ENCODE data around the gene ECHS1.

The ECHS1 gene

DNA sequence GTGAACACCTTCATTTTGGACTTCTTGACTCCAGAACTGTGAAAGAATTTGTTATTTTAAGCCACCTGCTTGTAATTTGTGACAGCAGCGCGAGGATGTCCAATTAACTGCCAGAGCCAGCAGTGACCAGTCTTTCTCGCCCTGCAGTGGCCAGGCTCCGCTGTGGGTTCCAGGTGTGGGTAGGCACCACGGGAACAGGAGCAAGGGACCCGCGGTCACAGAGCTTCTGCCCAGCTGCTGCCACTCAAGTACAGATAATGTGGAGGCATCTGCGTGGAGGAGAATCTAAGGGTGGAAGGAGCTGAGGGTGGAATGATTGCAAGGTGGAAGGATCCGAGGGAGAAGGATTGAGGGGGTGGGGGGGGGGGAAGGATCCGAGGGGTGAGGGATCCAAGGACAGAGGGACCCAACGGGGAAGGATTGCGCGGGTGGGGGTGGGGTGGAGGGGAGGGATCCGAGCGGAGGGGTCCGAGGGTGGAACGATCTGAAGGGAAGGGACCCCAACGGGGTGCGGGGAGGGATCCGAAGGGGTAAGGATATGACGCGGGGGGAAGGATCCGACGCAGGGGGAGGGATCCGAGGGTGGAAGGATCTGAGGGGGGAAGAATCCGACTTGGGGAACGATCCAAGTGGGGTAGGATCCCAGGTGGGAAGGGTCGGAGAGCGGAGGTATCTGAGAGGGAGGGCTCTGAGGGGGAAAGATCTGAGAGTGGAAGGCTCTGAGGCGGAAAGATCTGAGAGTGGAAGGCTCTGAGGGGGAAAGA is 40.0 kb downstream of the ECHS1 start:
- Histone ChIP-seq H3K27ac (ENCODE audit: extremely low read depth, low read depth, low read length) (no peak overlapping the region), H3K9me3 (ENCODE audit: control insufficient read depth, insufficient read depth, low read depth, low read length) (no peaks in the 10 kb centered on the region), H3K4me3 (ENCODE audit: low read depth, low read length) (no peak overlapping the region), H3K36me3 (ENCODE audit: control insufficient read depth in 2 of 2, insufficient read depth in 1 of 2, low read length in 2 of 2) (no peaks in the 10 kb centered on the region), H3K4me1 (ENCODE audit: control insufficient read depth, insufficient read depth, low read length) (peaks cover 5% of the 10 kb centered on the region; the same call in 1 of the 2 replicates)
- TF ChIP-seq, protein P1, sequence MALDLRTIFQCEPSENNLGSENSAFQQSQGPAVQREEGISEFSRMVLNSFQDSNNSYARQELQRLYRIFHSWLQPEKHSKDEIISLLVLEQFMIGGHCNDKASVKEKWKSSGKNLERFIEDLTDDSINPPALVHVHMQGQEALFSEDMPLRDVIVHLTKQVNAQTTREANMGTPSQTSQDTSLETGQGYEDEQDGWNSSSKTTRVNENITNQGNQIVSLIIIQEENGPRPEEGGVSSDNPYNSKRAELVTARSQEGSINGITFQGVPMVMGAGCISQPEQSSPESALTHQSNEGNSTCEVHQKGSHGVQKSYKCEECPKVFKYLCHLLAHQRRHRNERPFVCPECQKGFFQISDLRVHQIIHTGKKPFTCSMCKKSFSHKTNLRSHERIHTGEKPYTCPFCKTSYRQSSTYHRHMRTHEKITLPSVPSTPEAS (tag by site-specific recombination; IDR thresholded peaks at IDR 0.05): no peak
- TF ChIP-seq, protein P2, sequence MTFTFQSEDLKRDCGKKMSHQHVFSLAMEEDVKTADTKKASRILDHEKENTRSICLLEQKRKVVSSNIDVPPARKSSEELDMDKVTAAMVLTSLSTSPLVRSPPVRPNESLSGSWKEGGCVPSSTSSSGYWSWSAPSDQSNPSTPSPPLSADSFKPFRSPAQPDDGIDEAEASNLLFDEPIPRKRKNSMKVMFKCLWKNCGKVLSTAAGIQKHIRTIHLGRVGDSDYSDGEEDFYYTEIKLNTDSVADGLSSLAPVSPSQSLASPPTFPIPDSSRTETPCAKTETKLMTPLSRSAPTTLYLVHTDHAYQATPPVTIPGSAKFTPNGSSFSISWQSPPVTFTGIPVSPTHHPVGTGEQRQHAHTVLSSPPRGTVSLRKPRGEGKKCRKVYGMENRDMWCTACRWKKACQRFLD (tag by site-specific recombination; IDR thresholded peaks at IDR 0.05): no peak
- TF ChIP-seq ZNF140 (tag by site-specific recombination; IDR thresholded peaks at IDR 0.05): no peak
- TF ChIP-seq ZFP37 (tag by site-specific recombination; IDR thresholded peaks at IDR 0.05): no peak
- TF ChIP-seq MYNN (tag by site-specific recombination; IDR thresholded peaks at IDR 0.05; ENCODE audit: borderline replicate concordance): no peak
- no peak for TF ChIP-seq ZNF747 (tag by site-specific recombination; IDR thresholded peaks at IDR 0.05)
- TF ChIP-seq HOXC10 (CRISPR knock-in tag; IDR thresholded peaks at IDR 0.05): no peak
- TF ChIP-seq ZNF560 (tag by site-specific recombination; IDR thresholded peaks at IDR 0.05; ENCODE audit: borderline replicate concordance): no peak
- TF ChIP-seq, protein P3, sequence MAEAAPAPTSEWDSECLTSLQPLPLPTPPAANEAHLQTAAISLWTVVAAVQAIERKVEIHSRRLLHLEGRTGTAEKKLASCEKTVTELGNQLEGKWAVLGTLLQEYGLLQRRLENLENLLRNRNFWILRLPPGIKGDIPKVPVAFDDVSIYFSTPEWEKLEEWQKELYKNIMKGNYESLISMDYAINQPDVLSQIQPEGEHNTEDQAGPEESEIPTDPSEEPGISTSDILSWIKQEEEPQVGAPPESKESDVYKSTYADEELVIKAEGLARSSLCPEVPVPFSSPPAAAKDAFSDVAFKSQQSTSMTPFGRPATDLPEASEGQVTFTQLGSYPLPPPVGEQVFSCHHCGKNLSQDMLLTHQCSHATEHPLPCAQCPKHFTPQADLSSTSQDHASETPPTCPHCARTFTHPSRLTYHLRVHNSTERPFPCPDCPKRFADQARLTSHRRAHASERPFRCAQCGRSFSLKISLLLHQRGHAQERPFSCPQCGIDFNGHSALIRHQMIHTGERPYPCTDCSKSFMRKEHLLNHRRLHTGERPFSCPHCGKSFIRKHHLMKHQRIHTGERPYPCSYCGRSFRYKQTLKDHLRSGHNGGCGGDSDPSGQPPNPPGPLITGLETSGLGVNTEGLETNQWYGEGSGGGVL (tag by site-specific recombination; IDR thresholded peaks at IDR 0.05): no peak
- no peak for TF ChIP-seq ZNF629 (tag by site-specific recombination; IDR thresholded peaks at IDR 0.05)
- no peak for TF ChIP-seq ZNF10 (tag by site-specific recombination; IDR thresholded peaks at IDR 0.05)
- TF ChIP-seq ZNF544 (tag by site-specific recombination; IDR thresholded peaks at IDR 0.05): no peak
- TF ChIP-seq ZNF248 (tag by site-specific recombination; IDR thresholded peaks at IDR 0.05): no peak
- no peak for TF ChIP-seq ZNF510 (tag by site-specific recombination; IDR thresholded peaks at IDR 0.05; ENCODE audit: insufficient replicate concordance)
- ChIA-PET CTCF (no interaction called here), POLR2A (no interaction called here)

GRCh38 chr10:133329491-133330202 is 43.5 kb downstream of the ECHS1 start:
- Histone ChIP-seq H3K36me3 (ENCODE audit: control insufficient read depth in 2 of 2, insufficient read depth in 1 of 2, low read length in 2 of 2) (no peaks in the 10 kb centered on the region), H3K4me3 (ENCODE audit: low read depth, low read length) (no peak overlapping the region), H3K4me1 (ENCODE audit: control insufficient read depth, insufficient read depth, low read length) (peaks cover 11% of the 10 kb centered on the region), H3K9me3 (ENCODE audit: control insufficient read depth, insufficient read depth, low read depth, low read length) (no peaks in the 10 kb centered on the region), H3K27ac (ENCODE audit: extremely low read depth, low read depth, low read length) (no peak overlapping the region)
- CTCF ChIA-PET: interaction anchor here (0.6 to 2.6 kb wide), 44 partner anchors 9 to 1060 kb away, joined by 3 to 27 read pairs (median 4); partner anchors contain the start of gene PRAP1
- POLR2A ChIA-PET: interaction anchor here (0.6 to 1.1 kb wide), 3 partner anchors 22 to 73 kb away, joined by 3 to 5 read pairs (median 5); partner anchors contain the start of gene ECHS1
- TF ChIP-seq ZNF223 (tag by site-specific recombination; IDR thresholded peaks at IDR 0.05) (no peak), YY1 (tag by site-specific recombination; IDR thresholded peaks at IDR 0.05) (no peak), ZNF112 (tag by site-specific recombination; IDR thresholded peaks at IDR 0.05) (no peak), ZNF175 (tag by site-specific recombination; IDR thresholded peaks at IDR 0.05) (no peak), REPIN1 (tag by site-specific recombination; IDR thresholded peaks at IDR 0.05; ENCODE audit: low read depth) (no peak), KLF10 (tag by site-specific recombination; IDR thresholded peaks at IDR 0.05) (peak; percentile 58; the same call in 1 of the 2 replicates), ZNF639 (tag by site-specific recombination; IDR thresholded peaks at IDR 0.05) (peak; percentile 51; the same call in 1 of the 2 replicates), ZNF785 (tag by site-specific recombination; IDR thresholded peaks at IDR 0.05) (no peak), SP7 (tag by site-specific recombination; IDR thresholded peaks at IDR 0.05) (peak; percentile 56; the same call in 1 of the 2 replicates), GLI4 (tag by site-specific recombination; IDR thresholded peaks at IDR 0.05) (no peak), ATF2 (tag by site-specific recombination; IDR thresholded peaks at IDR 0.05; ENCODE audit: low read depth) (no peak), AEBP2 (tag by site-specific recombination; IDR thresholded peaks at IDR 0.05; ENCODE audit: borderline replicate concordance) (no peak)
